Islet precursor cell (in vitro differentiated cells): Measurements from ENCODE around the gene PTTG1.

Experiments
- DNase-seq: peaks from one replicate; pipeline ENCODE4 v3.0.0-alpha.2; 2018

Gene PTTG1

GRCh38 chr5:160456480-160457177, 35.0 kb downstream of the PTTG1 start:
- DNase-seq: no peak

DNA sequence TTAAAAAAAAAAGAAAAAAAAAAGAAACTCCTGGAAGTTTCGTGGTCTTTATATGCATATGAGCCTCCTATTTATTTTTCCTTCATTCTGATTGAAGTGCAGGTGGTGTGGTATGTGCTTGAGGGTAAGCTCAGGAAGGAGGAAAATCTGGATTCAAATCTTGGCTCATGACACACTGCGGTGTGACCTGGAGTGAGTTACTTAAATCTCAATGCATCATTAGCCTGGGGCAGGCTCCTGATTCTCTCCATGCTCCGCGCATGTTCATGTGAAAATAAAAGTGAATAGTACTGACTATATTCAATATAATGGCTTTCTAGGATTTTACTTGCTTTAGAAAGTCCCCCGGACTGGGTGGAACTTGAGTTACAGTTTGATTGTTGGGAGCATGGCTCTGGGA, 35.6 kb downstream of the PTTG1 start:
- no peak for DNase-seq

DNA sequence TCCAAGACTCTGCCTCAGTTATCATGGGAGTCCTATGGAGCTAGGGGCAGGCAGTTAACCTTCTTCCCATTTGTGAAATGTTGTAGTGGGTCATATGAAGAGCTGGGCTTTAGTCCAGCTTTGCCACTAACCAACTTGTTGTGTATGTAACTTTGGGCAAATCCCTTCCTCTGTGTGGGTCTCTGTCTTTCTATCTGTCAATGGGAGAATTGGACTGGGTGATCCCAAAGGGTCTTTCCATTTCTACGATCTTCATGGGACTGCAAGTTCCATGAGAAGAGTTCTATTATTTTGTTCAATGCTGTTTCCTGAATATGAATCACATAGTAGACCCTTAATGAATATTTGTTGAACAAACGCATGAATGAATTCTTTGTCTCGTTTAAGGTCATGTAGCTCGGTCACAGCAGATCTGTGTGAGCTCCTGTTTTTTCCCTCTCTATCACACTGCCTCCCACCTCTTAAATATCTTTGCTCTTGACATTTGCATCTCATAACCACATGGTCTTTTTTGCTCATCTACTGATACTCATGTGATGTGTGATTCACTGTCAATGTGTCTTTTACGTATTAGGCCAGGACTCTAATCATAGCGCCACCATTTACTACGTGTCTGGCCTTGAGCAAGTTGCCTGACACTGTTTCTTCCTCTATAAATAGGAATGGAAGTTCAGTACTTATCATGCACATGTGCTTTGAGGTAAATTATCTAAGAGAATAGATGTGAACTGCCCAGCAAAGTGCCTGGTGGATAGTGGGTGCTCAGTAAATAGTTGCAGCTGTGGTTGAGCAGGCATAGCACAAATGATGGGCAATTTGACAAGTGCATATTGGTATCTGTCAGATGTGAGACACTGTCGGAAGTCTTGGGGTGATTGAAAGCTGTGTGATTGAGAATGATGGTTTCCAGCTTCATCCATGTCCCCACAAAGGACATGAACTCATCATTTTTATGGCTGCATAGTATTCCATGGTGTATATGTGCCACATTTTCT, 37.4 kb downstream of the PTTG1 start:
- no peak for DNase-seq

GRCh38 chr5:160460377-160461049, 38.9 kb downstream of the PTTG1 start:
- DNase-seq: no peak

DNA sequence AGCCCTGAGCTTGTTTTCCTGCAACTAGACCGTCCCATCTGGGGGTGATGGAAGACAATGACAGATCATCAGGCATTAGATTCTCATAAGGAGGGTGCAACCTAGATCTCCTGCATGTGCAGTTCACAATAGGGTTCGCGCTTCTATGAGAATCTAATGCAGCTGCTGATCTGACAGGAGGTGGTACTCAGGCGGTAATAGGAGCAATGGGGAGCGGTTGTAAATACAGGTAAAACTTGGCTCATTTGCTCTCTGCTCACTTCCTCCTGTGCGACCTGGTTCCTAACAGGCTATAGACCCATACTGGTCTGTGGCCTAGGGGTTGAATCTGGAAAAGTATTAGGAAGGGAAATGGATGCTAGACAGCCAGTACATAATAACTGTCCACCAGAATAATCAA, 39.7 kb downstream of the PTTG1 start:
- no peak for DNase-seq

GRCh38 chr5:160462167-160462566, 40.5 kb downstream of the PTTG1 start:
- DNase-seq: no peak

- DNase-seq: no peak
Measured at GRCh38 chr5:160463227-160463626, 41.6 kb downstream of the PTTG1 start.

DNA sequence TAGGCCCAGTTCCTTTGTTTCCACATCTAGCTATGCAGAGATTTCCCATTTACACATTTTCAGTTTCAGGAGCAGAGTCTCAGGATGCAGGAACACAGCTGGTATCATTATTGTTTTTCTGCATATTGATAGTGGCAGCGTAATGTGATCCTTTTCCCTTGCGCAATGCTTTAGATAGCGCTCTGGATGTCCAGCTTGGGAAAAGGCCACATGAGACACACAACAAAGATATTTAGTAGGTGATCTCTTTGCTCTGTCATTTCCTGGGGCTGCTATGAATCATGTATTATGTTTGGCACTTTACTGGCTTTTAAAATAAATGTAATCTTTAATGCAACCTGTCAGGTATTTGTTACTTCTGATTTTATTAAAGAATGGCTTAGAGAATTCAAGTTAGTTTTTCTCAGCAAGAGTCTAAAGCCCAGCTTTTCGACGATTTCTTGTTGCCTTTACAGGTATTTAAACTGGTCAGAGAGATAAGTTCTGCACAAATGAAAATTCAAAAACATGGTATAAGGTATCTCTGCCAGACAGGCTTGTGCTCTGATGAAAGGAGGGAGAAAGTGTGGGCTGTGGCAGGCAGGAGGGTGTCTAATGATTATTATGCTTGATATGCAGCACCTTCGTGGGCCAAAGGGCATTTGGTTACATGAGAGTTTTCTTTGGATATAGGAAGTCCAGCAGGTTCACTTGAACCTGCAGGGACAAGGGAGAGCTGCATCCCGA, 42.2 kb downstream of the PTTG1 start:
- no peak for DNase-seq

DNA sequence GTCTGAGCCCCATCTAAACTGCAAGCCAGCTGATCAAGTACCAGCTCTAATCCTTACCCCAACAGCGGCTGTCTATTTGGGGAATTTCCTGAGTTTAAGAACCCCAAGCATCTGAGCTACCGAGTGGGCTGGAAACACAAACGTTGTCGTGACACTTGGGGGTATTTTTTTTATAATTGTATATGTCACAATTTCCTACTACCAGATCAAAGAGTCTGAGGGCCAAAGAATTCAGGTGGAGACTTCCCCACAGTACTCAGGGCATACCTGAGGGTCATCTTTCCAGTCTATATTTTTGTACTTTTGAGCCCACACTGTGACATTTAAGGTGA, 42.8 kb downstream of the PTTG1 start:
- DNase-seq: no peak

GRCh38 chr5:160466116-160466515, 44.5 kb downstream of the PTTG1 start:
- no peak for DNase-seq

GRCh38 chr5:160466889-160467554, 45.4 kb downstream of the PTTG1 start:
- DNase-seq: no peak

GRCh38 chr5:160467555-160468362, 46.1 kb downstream of the PTTG1 start:
- peak; percentile 87 for DNase-seq

GRCh38 chr5:160468363-160468975, 46.8 kb downstream of the PTTG1 start:
- no peak for DNase-seq

DNA sequence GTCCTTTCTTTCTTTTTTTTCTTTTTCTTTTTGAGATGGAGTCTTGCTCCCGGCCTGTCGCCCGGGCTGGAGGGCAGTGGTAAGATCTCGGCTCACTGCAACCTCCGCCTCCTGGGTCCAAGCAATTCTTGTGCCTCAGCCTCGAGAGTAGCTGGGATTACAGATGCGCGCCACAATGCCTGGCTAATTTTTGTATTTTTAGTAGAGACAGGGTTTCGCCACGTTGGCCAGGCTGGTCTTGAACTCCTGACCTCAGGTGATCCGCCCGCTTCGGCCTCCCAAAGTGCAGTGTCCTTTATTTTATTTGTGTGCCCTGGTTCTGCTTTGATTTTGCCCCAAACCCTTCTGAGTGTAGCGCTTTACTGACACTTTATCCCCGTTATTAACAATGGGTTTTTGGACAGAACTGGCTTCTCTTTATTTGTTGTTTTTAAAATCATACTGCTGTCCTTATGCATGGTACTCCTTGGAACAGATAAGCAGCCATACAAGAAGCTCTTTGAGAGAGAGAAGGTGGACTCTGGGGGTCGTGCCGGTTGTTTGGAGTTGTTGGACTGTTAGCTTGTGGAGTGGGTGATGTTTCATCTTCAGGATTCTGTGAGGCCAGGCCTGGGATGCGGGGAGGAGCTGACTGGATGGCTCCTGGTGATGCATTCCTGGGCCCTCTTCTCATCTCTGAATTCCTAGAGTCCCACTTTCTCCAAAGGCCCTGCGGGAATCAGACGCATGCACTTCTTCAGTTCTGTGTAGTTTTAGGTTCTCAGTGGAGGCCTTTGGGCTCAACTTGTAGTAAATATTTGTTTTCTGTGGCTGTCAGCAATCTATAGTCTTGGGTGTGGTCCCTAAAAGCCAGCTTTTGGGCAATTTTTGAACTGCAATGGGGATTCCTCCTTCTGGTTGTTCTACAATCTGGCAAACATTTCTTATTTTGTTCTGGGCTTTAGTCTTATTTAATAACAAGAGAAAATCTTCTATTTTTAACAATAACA, 47.8 kb downstream of the PTTG1 start:
- DNase-seq: peak; percentile 75

GRCh38 chr5:160470437-160471361, 49.0 kb downstream of the PTTG1 start:
- no peak for DNase-seq

- DNase-seq: no peak
Measured at GRCh38 chr5:160471761-160472160, 50.1 kb downstream of the PTTG1 start.

DNA sequence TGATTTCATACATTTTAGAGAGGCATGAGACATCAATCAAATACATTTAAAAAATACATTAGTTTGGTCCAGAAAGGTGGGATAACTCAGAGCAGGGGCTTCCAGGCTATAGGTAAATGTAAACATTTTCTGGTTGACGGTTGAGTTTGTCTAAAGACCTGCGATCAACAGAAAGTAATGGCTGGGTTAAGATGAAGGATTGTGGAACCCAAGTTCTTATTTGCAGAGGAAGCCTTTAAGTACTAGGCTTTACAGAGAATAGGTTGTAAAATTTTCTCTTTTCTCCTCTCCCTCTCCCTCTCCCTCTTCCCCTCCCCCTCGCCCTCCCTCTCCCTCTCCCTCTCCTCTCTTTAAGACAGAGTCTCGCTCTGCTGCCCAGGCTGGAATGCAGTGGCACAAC, 50.8 kb downstream of the PTTG1 start:
- no peak for DNase-seq

GRCh38 chr5:160473681-160474080, 52.0 kb downstream of the PTTG1 start:
- DNase-seq: no peak

- DNase-seq: no peak
Measured at GRCh38 chr5:160474084-160474483, 52.4 kb downstream of the PTTG1 start.
